ENCODE results near the gene SACS. TPM values are rescaled to one million over a fixed set of nuclear protein-coding genes. Genes with fewer than 3 reads are reported as not detected.

Gene SACS
- polyA plus RNA-seq = 144 and 145 TPM in 2 replicates

DNA sequence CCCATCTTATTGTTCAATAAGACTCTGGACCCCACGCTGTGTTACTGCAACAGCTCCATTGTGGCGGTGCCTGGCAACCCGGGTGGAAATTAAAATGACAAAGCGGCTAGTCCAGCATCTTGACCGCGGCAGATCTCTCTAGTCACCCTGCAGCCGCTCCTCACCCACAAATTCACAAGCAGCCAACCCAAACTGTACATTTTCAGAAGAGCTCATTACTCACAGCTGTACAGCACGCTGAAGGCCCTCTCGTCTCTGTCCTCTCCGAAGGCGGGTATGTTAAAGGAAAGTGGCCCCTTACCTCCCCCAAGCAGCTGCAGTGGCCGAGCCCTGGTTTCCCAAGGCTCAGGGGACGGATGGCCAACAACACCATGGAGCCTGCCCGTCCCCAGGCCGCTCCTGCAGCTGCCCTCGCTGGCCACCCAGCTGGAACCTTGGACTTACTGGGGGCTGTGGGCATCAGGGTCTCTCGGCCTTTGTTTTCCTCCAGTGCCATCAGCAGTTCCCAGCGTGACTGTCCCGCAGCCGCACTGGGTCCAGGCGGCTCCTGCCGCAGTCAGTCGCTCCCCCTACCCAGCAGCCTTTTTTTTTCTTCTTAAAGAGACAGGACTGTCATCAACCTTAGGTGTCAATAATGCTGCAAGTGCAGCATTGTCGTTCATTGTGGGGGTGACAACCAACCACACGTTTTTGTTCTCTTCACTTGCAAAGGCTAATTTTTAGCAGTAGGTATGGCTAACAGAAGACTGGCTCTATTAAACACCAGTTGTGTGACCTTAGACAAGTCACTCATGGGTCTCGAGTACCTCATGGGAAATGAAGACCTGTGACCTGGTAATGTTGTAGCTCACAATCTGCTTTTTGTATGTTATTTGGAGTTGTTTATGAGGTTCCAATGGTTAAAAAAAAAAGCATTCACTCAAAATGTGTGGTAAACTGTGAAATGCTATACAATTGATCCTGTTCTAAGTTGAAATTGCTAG, at the start of gene SACS:
Gene SACS, minus strand, starts transcription at position 532 of the 983 bp plus-strand sequence. CDS start 22,463 bp downstream, outside the sequence.

Other genes starting within 250 kb of the SACS start
- 0.32 and 1.0 TPM in 2 replicates for gene TNFRSF19, start 136.7 kb upstream of the SACS start, polyA plus RNA-seq

Measured in Purkinje cell (primary cell).